Loucy (cell line): ENCODE data around the gene ERF.

ENCODE experiments used
- CTCF ChIP-seq: fragments of 200-600 bp; sonication (generic); conservative IDR thresholded peaks from 2 replicates; pipeline ENCODE4 v1.5.1; 2014; ENCODE audit warnings: mild to moderate bottlenecking, antibody characterized with exemption, low read length
- EZH2phosphoT487 ChIP-seq: fragments of 200-600 bp; IDR thresholded peaks from 2 replicates; pipeline ENCODE4 v1.6.1; 2018; ENCODE audit warnings: antibody characterized with exemption, mild to moderate bottlenecking, moderate library complexity, borderline replicate concordance

- TF ChIP-seq CTCF (no peak), EZH2phosphoT487 (no peak)
Measured at GRCh38 chr19:42207767-42208271, 47.1 kb downstream of the ERF start.
